A549 (cell line): ENCODE results near the gene LRRC40.

Experiments used
- CBX2 ChIP-seq: fragments of 200-600 bp; sonication (generic); IDR thresholded peaks from 2 replicates; pipeline ENCODE4 v1.6.1; 2016; ENCODE audit warnings: low read depth, mild to moderate bottlenecking, borderline replicate concordance
- EP300 ChIP-seq, 2 experiments: fragments of >200 bp; sonication (Bioruptor Twin); formaldehyde crosslinking; IDR thresholded peaks; 2 replicates in 1 of 2; 3 replicates in 1 of 2; pipeline ENCODE4 v1.6.1; 2016 to 2017
- ZFP36 ChIP-seq: fragments of 450-650 bp; IDR thresholded peaks from 2 replicates; pipeline ENCODE4 v1.6.1; 2014; ENCODE audit warnings: borderline replicate concordance; ENCODE audit not compliant: partially characterized antibody

GRCh38 chr1:70153739-70154138 lies 51.6 kb downstream of the LRRC40 start:
- no peak for TF ChIP-seq ZFP36
- no peak for TF ChIP-seq EP300 (IDR thresholded peaks at IDR 0.05)
- no peak for TF ChIP-seq CBX2
